HG03064 (cell line): Measurements from ENCODE around the gene TOPORS.

ENCODE experiments used
- ATAC-seq: cut with Tn5 transposase; IDR thresholded peaks from one replicate; pipeline ENCODE4 v1.9.1; 2021; ENCODE audit warnings: low read depth; ENCODE audit not compliant: unreplicated experiment

Gene TOPORS

GRCh38 chr9:32516241-32516640 lies 36.1 kb downstream of the TOPORS start:
- no peak for ATAC-seq

GRCh38 chr9:32508728-32509127 lies 43.7 kb downstream of the TOPORS start:
- ATAC-seq = no peak

GRCh38 chr9:32503008-32503407 lies 49.4 kb downstream of the TOPORS start:
- no peak for ATAC-seq

DNA sequence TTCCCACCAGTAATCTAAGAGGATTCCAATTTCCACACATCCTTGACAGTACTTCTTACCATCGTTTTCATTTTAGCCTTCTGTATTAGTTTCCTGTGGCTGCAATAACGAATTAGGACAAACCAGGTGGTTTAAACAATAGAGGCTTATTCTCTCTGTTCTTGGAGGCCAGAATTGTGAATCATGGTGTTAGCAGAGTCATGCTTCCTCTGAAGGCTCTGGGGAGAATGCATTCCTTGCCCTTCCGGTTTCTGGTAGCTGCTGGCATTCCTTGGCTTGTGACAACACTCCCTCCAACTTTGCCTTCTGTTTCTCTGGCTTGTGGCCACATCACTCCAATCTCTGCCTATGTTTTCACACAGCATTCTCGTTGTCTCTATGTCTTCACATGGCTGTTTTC lies 49.9 kb downstream of the TOPORS start:
- no peak for ATAC-seq

DNA sequence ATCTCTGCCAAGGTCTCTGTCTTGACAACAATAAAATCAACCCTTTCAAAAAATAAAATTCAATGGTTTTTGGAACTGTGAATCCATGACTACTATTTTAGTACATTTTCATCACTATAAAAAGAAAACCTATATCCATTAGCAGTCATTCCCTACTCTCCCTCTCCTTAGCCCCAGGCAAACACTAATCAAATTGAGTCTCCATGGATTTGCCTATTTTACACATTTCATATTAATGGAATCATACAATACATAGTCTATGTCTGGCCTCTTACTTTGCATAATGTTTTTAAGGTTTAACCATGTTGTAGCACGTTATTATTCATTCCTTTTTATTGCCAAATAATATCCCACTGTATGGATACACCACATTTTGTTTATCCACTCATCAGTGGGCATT lies 50.5 kb downstream of the TOPORS start:
- ATAC-seq = no peak

- ATAC-seq = no peak
Observed at GRCh38 chr9:32500768-32501167, 51.6 kb downstream of the TOPORS start.

GRCh38 chr9:32497921-32498320 lies 54.5 kb downstream of the TOPORS start:
- no peak for ATAC-seq

GRCh38 chr9:32490601-32491000 lies 61.8 kb downstream of the TOPORS start:
- ATAC-seq = no peak
